ENCODE measurements around the gene C1orf210. TPM values are rescaled to one million over a fixed set of nuclear protein-coding genes. Genes with fewer than 3 reads are reported as not detected.

C1orf210 gene
- total and polyA plus RNA-seq, 11 donors = not detected

- H3K4me1 ChIP-seq = peaks cover 0 to 54% (median 37%) of the 10 kb centered on the region in 12 donors
- H3K4me3 ChIP-seq = peak within 1 kb of the TSS; percentile 27 to 66 (median 52)
- intact Hi-C loops (cut with DNase I) = loop anchor here in 4 of 10 donors (5.0 kb wide), 5 partner anchors 42 to 67 kb away; partner anchors contain the start of gene ELOVL1 (in 1 of the 4)
- H3K36me3 ChIP-seq = peaks cover 0 to 6% (median 0%) of the 10 kb centered on the region in 9 donors
- no peaks in the 10 kb centered on the region for H3K9me3 ChIP-seq
- peak; percentile 60 to 89 (median 68) for ATAC-seq
- DNase-seq = peak in 4 of 5 donors; percentile 46 to 76 (median 72)
- peak within 1 kb of the TSS; percentile 66 to 93 (median 80) for H3K27ac ChIP-seq
- 54 to 63% (median 61%) methylated on average over 9 to 10 of the region's 10 CpGs for WGBS, 4 donors
- H3K27me3 ChIP-seq = no peaks in the 10 kb centered on the region
- no peak for TF ChIP-seq CTCF (IDR thresholded peaks at IDR 0.05)
- peak in 1 of 2 donors; percentile 57 for TF ChIP-seq POLR2A (IDR thresholded peaks at IDR 0.05)
Observed at GRCh38 chr1:43300378-43301094, 15.2 kb upstream of the C1orf210 start, which contains the start of gene TIE1. TSS of gene TIE1 (plus strand) at chr1:43300982. CDS start at chr1:43301072, 90 bp downstream.

GRCh38 chr1:43299101-43299500 lies 13.7 kb upstream of the C1orf210 start:
- DNase-seq (no peak), ATAC-seq (no peak)
- TF ChIP-seq CTCF (IDR thresholded peaks at IDR 0.05) = no peak
- no peak for TF ChIP-seq POLR2A (IDR thresholded peaks at IDR 0.05)
- Histone ChIP-seq H3K4me1 (peaks cover 4 to 64% (median 43%) of the 10 kb centered on the region in 12 donors), H3K9me3 (no peaks in the 10 kb centered on the region), H3K27me3 (no peaks in the 10 kb centered on the region), H3K36me3 (no peaks in the 10 kb centered on the region), H3K4me3 (no peak overlapping the region), H3K27ac (peak overlapping the region in 10 of 12 donors; percentile 53 to 93 (median 79))
- intact Hi-C loops (cut with DNase I) = no loop called here

- no peaks in the 10 kb centered on the region for H3K27me3 ChIP-seq
- H3K4me1 ChIP-seq = peaks cover 4 to 64% (median 39%) of the 10 kb centered on the region in 12 donors
- WGBS, 4 donors = 70 to 88% (median 75%) methylated on average over 1 of the region's 1 CpG
- TF ChIP-seq POLR2A (IDR thresholded peaks at IDR 0.05) (no peak), CTCF (IDR thresholded peaks at IDR 0.05) (no peak)
- intact Hi-C loops (cut with DNase I) = no loop called here
- no peaks in the 10 kb centered on the region for H3K36me3 ChIP-seq
- ATAC-seq (no peak), DNase-seq (no peak)
- H3K4me3 ChIP-seq = no peak overlapping the region
- no peak overlapping the region for H3K27ac ChIP-seq
- no peaks in the 10 kb centered on the region for H3K9me3 ChIP-seq
Observed at GRCh38 chr1:43298055-43298454, 12.7 kb upstream of the C1orf210 start.

GRCh38 chr1:43296207-43296606 lies 10.8 kb upstream of the C1orf210 start:
- no peaks in the 10 kb centered on the region for H3K36me3 ChIP-seq
- no peaks in the 10 kb centered on the region for H3K27me3 ChIP-seq
- TF ChIP-seq CTCF (IDR thresholded peaks at IDR 0.05) (no peak), POLR2A (IDR thresholded peaks at IDR 0.05) (no peak)
- DNase-seq (no peak), ATAC-seq (no peak)
- no peak overlapping the region for H3K4me3 ChIP-seq
- H3K27ac ChIP-seq = peak overlapping the region; percentile 15 to 80 (median 66)
- H3K4me1 ChIP-seq = peaks cover 4 to 60% (median 36%) of the 10 kb centered on the region in 12 donors
- 60 to 72% (median 63%) methylated on average over 1 of the region's 1 CpG for WGBS, 4 donors
- intact Hi-C loops (cut with DNase I) = no loop called here
- H3K9me3 ChIP-seq = no peaks in the 10 kb centered on the region
